Dendritic cell treated with granulocyte-macrophage colony-stimulating factor and Interleukin-4, amounts not matched to agents 40 ng/mL and 50 ng/mL, for 4 days (primary cell): ENCODE data around the gene SGIP1.
"Not testable (repeated sequence)": the region's sequence is repeated elsewhere in the genome, so short reads cannot be mapped to it uniquely, and the experiment has no call there.

Source experiments
- H3K27ac Mint-ChIP-seq: one replicate; pipeline ENCODE4 v1.8.0; 2022; ENCODE audit warnings: mild to moderate bottlenecking, mixed read lengths
- H3K27me3 Mint-ChIP-seq: one replicate; pipeline ENCODE4 v1.8.0; 2022; ENCODE audit warnings: mild to moderate bottlenecking, mixed read lengths
- H3K36me3 Mint-ChIP-seq: one replicate; pipeline ENCODE4 v1.8.0; 2022; ENCODE audit warnings: low read depth, mixed read lengths
- H3K4me1 Mint-ChIP-seq: one replicate; pipeline ENCODE4 v1.8.0; 2022; ENCODE audit warnings: low read depth, mixed read lengths
- H3K4me3 Mint-ChIP-seq: one replicate; pipeline ENCODE4 v1.8.0; 2022; ENCODE audit warnings: mild to moderate bottlenecking, moderate library complexity, mixed read lengths
- H3K9me3 Mint-ChIP-seq: one replicate; pipeline ENCODE4 v1.8.0; 2022; ENCODE audit warnings: mixed read lengths
- intact Hi-C: fragments of 100-400 bp; cut with micrococcal nuclease; formaldehyde crosslinking; loops from one replicate; pipeline ENCODE4 v1.15.0; 2022

SGIP1 gene

GRCh38 chr1:66699213-66699612 is 165.3 kb downstream of the SGIP1 start:
- no peaks in the 10 kb centered on the region for H3K9me3 Mint-ChIP-seq
- no peaks in the 10 kb centered on the region for H3K36me3 Mint-ChIP-seq
- no peak overlapping the region for H3K4me3 Mint-ChIP-seq
- no peak overlapping the region for H3K27ac Mint-ChIP-seq
- H3K4me1 Mint-ChIP-seq: peaks cover 6% of the 10 kb centered on the region
- H3K27me3 Mint-ChIP-seq: no peaks in the 10 kb centered on the region
- intact Hi-C loops: no loop called here

DNA sequence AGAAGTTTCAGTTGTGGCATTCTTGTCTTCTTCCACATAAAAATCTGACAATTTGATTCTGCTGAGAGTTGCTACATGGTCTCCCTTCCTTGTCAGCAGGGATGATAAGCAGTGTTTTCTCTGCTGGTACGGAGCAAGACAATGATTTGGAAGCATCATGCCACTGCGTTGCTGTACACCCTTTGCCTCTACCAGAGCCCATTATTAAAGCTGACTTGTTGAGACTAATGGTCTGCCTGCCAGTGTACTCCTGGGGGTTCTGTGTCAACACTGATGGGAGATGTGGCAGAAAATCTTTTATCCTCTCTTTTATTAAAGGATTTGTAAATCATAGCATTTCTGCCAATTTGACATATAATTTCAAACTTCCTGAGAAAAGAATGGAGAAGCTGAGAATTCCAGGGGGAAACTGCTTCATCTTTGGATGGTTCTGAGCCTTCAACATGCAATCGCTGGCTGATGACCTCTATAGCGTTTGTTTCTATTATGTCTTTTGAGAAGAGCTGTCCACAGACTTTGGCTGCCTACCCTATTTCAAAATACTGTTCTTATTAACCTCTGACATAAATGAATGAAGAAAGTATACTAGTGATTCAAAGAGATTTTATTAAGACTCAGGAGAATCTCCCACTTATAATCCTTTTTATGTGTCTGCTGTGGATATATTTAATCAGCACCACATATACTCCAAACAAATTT is 170.4 kb downstream of the SGIP1 start:
- no peaks in the 10 kb centered on the region for H3K36me3 Mint-ChIP-seq
- intact Hi-C loops: no loop called here
- H3K4me3 Mint-ChIP-seq: no peak overlapping the region
- H3K4me1 Mint-ChIP-seq: no peaks in the 10 kb centered on the region
- H3K27me3 Mint-ChIP-seq: no peaks in the 10 kb centered on the region
- no peaks in the 10 kb centered on the region for H3K9me3 Mint-ChIP-seq
- no peak overlapping the region for H3K27ac Mint-ChIP-seq

GRCh38 chr1:66705110-66705509 is 171.2 kb downstream of the SGIP1 start:
- Mint-ChIP-seq H3K36me3 (no peaks in the 10 kb centered on the region), H3K4me3 (no peak overlapping the region), H3K27me3 (no peaks in the 10 kb centered on the region), H3K4me1 (no peaks in the 10 kb centered on the region), H3K9me3 (no peaks in the 10 kb centered on the region), H3K27ac (no peak overlapping the region)
- intact Hi-C loops: no loop called here

DNA sequence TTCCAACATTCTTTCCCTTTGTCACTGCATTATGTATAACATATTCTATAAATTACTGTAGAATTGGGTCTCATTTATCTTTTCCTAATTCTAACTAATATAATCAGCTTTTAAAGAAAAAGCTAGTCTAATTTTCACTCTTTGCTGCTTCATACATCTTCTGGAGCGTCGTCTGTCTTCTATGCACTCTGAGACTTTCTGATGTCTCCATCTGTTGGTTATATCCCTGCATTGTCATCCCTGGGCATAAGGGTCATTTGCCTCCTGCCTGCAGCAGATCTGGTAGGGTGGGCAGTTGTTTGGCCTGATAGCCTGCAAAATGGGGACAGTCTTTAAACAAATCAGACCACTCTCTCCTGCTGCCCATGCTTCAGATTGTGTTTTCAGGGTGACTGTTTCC is 177.5 kb downstream of the SGIP1 start:
- Mint-ChIP-seq H3K27me3 (no peaks in the 10 kb centered on the region), H3K4me3 (no peak overlapping the region), H3K36me3 (no peaks in the 10 kb centered on the region), H3K4me1 (no peaks in the 10 kb centered on the region), H3K27ac (no peak overlapping the region), H3K9me3 (no peaks in the 10 kb centered on the region)
- intact Hi-C loops: no loop called here

DNA sequence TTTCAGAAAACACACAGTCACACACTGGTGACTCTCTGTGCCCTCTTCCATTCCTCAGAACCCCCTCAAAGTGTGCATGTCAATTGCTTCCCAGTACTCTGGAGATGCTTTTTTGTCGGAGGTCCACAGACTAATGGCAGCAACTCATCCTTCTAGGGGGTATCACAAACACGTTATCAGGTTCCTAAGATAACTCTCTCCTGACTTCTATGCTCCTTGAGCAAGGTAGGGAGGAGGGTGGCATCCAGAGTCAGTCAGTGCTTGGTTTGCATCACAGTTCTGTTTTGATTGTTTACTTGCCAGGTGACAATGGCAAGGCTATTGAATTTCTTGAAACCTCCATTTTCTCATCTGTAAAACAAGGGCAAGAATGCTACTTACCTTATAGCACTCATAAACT is 178.9 kb downstream of the SGIP1 start:
- Mint-ChIP-seq H3K36me3 (no peaks in the 10 kb centered on the region), H3K4me3 (no peak overlapping the region), H3K27ac (no peak overlapping the region), H3K9me3 (no peaks in the 10 kb centered on the region), H3K27me3 (no peaks in the 10 kb centered on the region), H3K4me1 (no peaks in the 10 kb centered on the region)
- intact Hi-C loops: no loop called here

- H3K27ac Mint-ChIP-seq: no peak overlapping the region
- peaks cover 4% of the 10 kb centered on the region for H3K4me1 Mint-ChIP-seq
- H3K9me3 Mint-ChIP-seq: no peaks in the 10 kb centered on the region
- H3K4me3 Mint-ChIP-seq: no peak overlapping the region
- H3K36me3 Mint-ChIP-seq: no peaks in the 10 kb centered on the region
- no peaks in the 10 kb centered on the region for H3K27me3 Mint-ChIP-seq
- intact Hi-C loops: loop anchor here (10.0 kb wide), 1 partner anchor 469 kb away; no protein-coding TSS in a partner anchor
Measured at GRCh38 chr1:66723985-66724384, 190.0 kb downstream of the SGIP1 start.

- H3K27ac Mint-ChIP-seq: no peak overlapping the region
- intact Hi-C loops: loop anchor here (5.0 to 10.0 kb wide), 3 partner anchors 279 to 764 kb away; no protein-coding TSS in a partner anchor
- H3K4me3 Mint-ChIP-seq: no peak overlapping the region
- no peaks in the 10 kb centered on the region for H3K36me3 Mint-ChIP-seq
- no peaks in the 10 kb centered on the region for H3K9me3 Mint-ChIP-seq
- H3K4me1 Mint-ChIP-seq: peaks cover 8% of the 10 kb centered on the region
- H3K27me3 Mint-ChIP-seq: no peaks in the 10 kb centered on the region
Measured at GRCh38 chr1:66725885-66726665, 192.1 kb downstream of the SGIP1 start.

DNA sequence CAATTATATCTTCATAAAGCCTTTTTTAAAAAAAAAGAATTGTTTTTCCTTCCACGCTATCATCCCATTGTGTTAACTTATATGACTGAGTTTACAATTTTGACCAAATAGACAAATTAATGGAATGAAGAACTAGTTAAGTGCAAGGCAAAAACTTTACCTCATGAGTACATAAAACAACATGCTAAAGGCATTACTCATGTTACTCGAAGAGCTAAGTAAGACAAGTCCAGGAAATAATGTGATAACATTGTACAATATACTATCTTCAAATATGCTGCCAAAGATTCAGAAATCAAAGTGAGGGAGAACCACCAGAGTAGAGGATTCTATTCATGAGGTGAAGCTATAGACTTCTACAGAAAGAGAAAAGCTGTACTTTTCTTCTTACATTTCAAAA is 194.1 kb downstream of the SGIP1 start:
- Mint-ChIP-seq H3K36me3 (no peaks in the 10 kb centered on the region), H3K4me3 (no peak overlapping the region), H3K4me1 (peaks cover 16% of the 10 kb centered on the region), H3K27ac (no peak overlapping the region), H3K27me3 (no peaks in the 10 kb centered on the region), H3K9me3 (no peaks in the 10 kb centered on the region)
- intact Hi-C loops: loop anchor here (5.0 to 10.0 kb wide), 3 partner anchors 281 to 766 kb away; no protein-coding TSS in a partner anchor

DNA sequence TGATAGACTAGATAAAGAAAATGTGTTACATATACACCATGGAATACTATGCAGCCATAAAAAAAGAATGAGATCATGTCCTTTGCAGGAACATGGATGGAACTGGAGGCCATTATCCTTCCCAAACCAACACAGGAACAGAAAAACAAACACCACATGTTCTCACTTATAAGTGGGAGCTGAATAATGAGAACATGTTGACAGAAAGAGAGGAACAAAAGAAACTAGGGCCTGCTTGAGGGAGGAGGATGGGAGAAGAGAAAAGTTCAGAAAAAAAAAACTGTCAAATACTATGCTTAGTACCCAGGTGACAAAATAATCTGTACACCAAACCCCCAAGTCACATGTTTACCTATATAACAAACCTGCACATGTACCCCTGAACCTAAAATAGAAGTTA is 194.8 kb downstream of the SGIP1 start:
- not testable (repeated sequence) for H3K9me3 Mint-ChIP-seq, H3K4me3 Mint-ChIP-seq, H3K27me3 Mint-ChIP-seq, H3K27ac Mint-ChIP-seq, H3K36me3 Mint-ChIP-seq
- H3K4me1 Mint-ChIP-seq: peaks cover 18% of the 10 kb centered on the region
- intact Hi-C loops: loop anchor here (5.0 to 10.0 kb wide), 3 partner anchors 281 to 766 kb away; no protein-coding TSS in a partner anchor

GRCh38 chr1:66729119-66729518 is 195.2 kb downstream of the SGIP1 start:
- H3K27ac Mint-ChIP-seq: no peak overlapping the region

GRCh38 chr1:66729523-66729922 is 195.6 kb downstream of the SGIP1 start:
- Mint-ChIP-seq H3K27ac (no peak overlapping the region), H3K27me3 (no peaks in the 10 kb centered on the region), H3K36me3 (no peaks in the 10 kb centered on the region), H3K9me3 (no peaks in the 10 kb centered on the region), H3K4me1 (peaks cover 18% of the 10 kb centered on the region), H3K4me3 (no peak overlapping the region)
- intact Hi-C loops: loop anchor here (5.0 to 10.0 kb wide), 3 partner anchors 282 to 767 kb away; no protein-coding TSS in a partner anchor

More at GRCh38 chr1:66729119-66729518, 195.2 kb downstream of the SGIP1 start:
- peaks cover 18% of the 10 kb centered on the region for H3K4me1 Mint-ChIP-seq
- intact Hi-C loops: loop anchor here (5.0 to 10.0 kb wide), 3 partner anchors 282 to 767 kb away; no protein-coding TSS in a partner anchor
- no peaks in the 10 kb centered on the region for H3K27me3 Mint-ChIP-seq
- H3K36me3 Mint-ChIP-seq: no peaks in the 10 kb centered on the region
- H3K9me3 Mint-ChIP-seq: no peaks in the 10 kb centered on the region
- H3K4me3 Mint-ChIP-seq: no peak overlapping the region

DNA sequence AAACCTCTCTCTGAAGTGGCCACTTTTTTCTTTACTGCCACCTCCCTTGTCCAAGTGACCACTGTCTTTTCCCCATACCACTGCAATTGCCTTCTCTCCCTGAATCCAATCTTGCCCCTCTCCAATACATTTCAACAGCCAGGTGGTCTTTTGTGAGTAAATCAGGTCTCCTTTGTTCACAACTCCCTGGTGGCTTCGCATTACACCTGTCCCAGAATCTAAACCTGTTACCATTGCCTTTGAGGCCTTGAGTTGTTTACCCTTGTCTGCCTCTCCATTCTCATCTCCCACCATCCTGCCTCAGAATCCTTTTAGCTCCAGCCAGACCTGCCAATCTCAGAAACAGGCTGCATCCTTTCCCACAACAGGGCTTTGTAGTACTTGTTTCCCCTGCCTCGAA is 196.5 kb downstream of the SGIP1 start:
- H3K9me3 Mint-ChIP-seq: no peaks in the 10 kb centered on the region
- H3K4me1 Mint-ChIP-seq: peaks cover 18% of the 10 kb centered on the region
- no peak overlapping the region for H3K4me3 Mint-ChIP-seq
- H3K27ac Mint-ChIP-seq: no peak overlapping the region
- H3K36me3 Mint-ChIP-seq: no peaks in the 10 kb centered on the region
- no peaks in the 10 kb centered on the region for H3K27me3 Mint-ChIP-seq
- intact Hi-C loops: no loop called here

DNA sequence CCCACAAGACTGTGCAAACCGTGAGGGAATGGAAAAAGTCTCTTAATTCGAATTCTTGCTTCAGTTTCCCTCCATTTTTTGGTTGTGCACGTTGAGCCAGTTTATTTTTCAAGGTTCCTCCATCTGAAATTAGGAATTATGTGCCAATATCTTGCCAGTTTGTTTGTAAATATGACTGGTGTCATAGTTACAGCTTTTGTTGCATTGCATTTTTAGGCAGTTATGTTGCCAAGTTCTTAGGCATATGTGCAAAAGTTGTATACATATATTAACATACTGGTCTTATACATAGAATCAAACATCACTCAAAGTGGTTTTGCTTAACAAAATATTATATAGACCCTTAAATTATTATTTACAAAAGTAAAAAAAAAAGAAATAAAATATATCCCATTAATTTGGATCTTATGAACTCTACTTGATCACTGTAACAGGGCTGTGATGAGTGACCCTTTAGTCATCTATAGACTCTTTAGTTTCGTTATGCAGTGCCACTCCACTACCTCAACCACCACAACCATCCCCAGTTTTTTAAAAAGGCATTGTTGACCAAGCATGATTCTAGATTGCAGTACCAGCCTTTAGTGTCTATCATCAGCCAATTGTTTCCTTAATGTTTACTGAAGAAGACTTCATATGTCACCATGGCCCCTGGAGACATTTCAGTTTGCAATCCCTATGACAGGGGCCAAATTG is 197.4 kb downstream of the SGIP1 start:
- Mint-ChIP-seq H3K4me3 (no peak overlapping the region), H3K36me3 (no peaks in the 10 kb centered on the region), H3K27me3 (no peaks in the 10 kb centered on the region), H3K4me1 (peaks cover 18% of the 10 kb centered on the region), H3K9me3 (no peaks in the 10 kb centered on the region), H3K27ac (no peak overlapping the region)
- intact Hi-C loops: no loop called here
